GM19463 (cell line): ENCODE results near the gene TTLL11.

Experiments used
- ATAC-seq: cut with Tn5 transposase; IDR thresholded peaks from one replicate; pipeline ENCODE4 v1.9.1; 2021; ENCODE audit warnings: mild to moderate bottlenecking, moderate library complexity; ENCODE audit not compliant: unreplicated experiment

TTLL11 gene, protein sequence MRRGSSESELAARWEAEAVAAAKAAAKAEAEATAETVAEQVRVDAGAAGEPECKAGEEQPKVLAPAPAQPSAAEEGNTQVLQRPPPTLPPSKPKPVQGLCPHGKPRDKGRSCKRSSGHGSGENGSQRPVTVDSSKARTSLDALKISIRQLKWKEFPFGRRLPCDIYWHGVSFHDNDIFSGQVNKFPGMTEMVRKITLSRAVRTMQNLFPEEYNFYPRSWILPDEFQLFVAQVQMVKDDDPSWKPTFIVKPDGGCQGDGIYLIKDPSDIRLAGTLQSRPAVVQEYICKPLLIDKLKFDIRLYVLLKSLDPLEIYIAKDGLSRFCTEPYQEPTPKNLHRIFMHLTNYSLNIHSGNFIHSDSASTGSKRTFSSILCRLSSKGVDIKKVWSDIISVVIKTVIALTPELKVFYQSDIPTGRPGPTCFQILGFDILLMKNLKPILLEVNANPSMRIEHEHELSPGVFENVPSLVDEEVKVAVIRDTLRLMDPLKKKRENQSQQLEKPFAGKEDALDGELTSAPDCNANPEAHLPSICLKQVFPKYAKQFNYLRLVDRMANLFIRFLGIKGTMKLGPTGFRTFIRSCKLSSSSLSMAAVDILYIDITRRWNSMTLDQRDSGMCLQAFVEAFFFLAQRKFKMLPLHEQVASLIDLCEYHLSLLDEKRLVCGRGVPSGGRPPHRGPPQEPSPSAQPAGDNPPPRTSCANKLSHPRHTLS

DNA sequence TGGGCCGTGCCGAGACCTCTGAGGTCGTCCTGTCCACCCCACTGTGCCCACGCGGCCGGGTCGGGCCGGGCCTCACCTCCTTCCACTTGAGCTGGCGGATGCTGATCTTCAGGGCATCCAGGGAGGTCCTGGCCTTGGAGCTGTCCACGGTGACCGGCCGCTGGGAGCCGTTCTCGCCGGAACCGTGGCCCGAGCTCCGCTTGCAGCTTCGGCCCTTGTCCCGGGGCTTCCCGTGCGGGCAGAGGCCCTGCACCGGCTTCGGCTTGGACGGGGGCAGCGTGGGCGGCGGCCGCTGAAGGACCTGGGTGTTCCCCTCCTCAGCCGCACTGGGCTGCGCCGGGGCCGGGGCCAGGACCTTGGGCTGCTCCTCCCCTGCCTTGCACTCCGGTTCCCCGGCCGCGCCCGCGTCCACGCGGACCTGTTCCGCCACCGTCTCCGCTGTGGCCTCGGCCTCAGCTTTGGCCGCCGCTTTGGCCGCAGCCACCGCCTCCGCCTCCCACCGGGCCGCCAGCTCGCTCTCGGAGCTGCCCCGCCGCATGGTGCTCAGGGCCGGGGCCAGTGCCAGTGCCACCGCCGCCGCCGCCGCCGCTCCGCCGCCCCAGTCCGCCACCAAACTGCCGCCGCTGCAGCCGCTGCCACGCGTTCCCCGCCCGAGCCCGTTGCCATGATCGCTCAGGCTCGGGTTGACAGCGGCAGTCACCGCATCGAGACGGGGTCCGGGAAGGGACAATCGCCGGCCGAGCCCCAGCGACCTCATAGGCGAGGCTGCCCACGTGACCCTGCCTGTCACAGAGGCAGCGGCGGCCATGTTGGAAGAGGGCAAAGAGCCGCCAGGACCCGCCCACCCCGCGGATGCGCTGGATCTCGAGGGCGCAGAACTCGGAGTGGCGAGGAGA, at the start of gene TTLL11:
Gene TTLL11, minus strand, starts transcription at position 698 of the 896 bp plus-strand sequence. Its CDS starts 160 bp downstream, at position 538.
- peak; percentile 94 for ATAC-seq

DNA sequence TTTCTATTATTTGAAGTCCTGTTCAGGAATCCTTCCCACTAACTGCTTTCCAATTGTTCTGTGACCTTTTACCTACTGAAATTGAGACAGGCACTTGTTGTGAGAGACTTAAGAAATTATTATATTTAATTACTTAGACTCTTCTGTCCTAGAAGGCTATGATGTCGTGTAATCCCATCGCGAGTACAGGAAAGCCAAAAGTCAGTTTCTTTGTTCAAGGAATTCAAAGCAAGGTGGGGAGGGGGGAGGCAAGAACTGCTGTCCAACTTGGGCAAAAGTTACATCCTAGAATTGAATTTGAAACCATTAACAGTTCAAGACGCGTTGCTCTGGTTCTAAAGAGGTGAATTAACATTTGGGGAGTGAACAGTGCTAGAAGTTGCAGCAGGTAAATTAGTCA, 48.6 kb upstream of the TTLL11 start:
- no peak for ATAC-seq

DNA sequence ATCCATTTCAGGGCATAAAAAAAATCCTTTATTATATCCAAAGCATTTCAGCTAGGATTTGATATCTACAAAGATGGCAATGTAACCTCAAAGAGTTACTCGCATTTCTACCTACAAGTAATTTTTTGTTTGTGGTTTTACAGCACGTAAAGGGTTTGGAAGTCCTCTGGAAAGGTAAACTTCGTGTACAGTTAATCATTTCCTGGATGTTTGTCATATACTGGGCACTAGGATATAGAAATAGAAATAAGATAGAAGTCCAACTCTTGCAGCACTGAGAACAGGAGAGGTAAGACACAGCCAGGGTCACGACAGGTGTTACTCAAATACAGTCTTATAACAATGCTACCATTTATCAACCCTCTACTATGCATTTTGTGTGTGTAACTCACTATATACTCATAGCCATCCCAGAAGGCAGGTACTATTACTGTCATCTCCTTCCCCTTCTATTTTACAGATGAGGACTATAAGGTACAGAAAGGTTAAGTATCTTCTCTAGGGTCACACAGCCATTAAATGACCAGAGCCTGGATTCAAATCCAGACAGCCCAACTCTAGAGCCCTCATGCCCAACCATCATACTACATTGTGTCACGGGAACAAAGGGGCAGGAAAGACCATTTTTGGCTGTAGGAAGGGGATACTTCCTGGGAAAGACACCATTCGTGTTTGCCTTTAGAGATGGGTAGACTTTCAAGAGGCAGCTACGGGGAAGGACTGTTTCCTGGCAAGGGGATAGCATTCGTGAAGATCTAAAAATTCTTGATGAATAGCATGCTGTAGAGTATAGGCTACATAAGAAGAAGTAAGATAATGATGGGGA, 47.5 kb upstream of the TTLL11 start:
- ATAC-seq, result no peak

DNA sequence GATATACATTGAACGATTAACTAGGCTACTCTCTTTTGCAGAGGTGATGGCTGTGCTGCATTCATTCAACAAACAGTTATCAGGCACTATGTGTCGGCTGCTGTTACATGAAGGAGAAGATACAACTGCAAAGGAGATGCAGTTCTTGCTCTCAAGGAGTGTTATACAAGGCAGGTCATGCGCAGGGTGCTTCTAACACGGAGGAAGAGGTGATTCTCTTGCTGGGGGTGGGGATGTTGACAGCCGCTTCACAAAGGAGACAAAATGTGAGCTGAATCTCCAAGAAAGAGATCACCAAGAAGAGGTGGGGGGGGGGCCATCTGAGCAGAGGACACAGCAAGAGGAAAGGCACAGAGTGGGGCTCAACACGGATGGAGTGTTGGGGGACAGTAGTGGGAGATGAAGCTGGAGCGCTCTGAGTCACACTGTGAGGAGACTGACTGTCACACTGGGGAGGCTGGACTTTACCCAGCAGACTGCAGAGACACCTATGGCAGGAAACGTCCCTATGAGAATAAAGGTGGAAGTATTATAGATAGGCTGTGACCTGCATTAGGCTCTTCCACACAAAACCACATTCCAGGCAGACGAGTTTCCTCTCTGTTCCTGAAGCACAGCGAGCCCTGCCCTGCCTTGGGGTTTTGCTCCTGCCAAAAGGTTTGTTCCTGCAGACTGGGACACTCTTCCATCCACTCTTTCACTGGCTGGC, 45.6 kb upstream of the TTLL11 start:
- no peak for ATAC-seq

DNA sequence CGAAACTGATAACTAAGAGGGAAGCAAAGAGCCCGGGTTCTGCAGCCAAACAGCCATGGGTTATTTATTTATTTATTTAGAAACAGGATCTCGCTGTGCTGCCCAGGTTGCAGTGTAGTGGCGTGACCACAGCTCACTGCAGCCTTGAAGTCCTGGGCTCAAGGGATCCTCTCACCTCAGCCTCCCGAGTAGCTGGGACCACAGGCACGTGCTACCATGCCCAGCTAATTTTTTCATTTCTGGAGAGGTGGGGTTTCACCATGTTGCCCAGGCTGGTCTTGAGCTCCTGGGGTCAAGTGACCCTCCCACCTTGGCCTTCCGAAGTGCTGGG, 42.4 kb upstream of the TTLL11 start:
- ATAC-seq, result no peak

DNA sequence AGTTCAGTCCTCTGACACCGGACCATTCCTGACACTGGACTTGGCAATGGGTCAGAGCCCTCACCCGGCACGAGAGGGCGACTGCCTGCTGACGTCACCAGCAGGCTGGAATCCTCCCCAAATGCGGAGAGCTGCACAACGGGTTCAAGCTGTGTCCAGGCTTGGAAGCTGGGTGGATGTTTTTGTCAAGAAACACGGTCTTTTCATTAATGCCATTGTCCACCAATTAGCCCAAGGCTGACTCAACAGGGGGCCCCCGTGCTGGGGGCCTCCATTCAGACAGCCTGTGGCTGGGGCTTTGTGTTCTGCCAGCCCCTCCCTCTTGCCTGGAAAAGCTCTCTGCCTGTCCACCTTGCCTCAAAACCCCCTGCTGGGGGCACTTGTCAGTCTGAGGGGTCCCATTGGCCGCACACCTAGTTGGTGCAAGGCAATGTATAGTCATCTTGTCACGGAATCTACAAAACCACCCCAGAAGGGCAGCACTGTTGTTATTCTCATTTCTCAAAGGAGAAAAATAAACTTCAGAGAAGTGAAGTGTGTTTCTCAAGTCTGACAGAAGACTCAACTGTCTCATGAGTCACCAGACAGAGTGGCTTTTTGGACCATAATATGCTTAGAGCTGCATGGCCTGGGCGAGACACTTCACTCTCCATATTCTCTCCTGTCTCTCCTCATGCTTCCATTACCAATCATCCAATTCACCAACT, 41.9 kb upstream of the TTLL11 start:
- ATAC-seq, result no peak

DNA sequence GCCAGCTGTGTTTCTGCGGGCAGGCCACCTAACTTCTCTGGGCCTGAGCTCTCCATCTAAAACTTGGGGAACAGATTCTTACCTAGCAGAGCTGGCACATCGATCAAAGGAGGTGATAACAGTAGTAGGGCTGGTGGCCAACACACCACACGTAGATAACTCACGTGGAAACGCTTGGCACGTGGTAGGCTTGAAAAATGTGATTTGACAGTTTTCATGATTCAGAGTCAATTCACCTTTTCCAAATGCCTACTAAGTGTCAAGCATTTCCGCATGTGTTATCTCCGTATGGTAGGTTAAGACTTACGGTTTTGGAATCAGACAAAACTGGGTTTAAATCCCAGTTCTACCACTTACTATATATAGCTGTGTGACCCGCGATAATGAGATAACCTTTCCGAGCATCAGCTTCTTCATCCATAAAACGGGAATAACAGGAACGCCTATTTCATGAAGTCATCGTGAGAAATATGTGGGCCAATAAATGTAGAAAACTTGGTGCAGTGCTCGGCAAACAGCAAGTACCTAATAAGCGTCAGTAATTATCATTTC, 41.0 kb upstream of the TTLL11 start:
- no peak for ATAC-seq

DNA sequence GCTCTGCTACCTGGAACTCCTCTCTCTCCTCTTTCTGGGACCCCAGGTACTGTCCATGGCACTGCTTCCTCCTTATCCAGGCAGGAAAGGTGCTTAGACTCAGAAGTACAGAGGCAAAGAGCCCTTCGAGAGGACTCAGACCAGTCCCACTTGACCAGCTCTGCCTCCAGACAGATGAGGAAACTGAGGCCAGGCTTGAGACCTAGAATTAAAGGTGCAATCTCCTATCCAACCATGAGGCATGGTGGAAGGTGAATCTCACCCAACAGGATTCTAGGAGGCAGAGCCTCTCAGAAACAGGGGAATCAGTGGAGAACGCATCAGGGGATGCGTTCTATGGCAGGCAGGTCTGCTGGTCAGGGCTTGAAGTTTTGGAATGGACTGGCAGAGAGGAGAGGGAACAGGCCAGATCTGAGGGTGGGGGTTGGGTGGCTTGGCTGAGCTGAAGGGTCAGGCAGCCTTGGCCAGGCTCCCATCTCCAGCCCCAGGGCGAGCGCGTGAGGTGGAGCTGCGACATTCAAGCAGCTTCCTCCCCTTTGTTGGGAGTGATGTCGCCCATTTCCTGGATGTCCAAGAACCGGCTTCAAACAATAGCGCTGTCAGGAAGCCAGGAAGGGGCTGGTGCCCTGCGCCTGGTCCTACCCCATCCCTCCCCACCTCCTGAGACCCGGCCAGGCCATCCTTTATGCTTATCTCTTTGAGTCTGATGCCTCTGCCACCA, 40.3 kb upstream of the TTLL11 start:
- no peak for ATAC-seq

DNA sequence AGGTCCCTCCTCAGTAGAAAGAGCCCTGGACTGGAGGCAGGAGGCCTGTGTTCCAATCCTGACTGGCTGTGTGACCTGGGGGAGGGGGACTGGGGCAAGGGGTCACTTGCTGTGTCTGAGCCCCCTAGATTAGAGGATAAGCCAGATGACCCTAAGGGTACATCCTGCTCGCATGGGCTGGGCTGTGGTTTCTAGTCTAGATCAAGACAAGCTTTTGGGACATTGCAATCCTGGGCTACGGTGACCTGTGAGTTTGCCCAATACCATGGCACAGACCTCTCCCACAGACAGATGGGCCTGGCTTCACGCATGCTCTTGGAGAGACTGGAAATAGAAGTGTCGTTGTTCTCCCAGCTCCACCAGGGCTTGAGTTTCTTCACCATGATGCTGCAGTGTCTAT, 39.4 kb upstream of the TTLL11 start:
- no peak for ATAC-seq

DNA sequence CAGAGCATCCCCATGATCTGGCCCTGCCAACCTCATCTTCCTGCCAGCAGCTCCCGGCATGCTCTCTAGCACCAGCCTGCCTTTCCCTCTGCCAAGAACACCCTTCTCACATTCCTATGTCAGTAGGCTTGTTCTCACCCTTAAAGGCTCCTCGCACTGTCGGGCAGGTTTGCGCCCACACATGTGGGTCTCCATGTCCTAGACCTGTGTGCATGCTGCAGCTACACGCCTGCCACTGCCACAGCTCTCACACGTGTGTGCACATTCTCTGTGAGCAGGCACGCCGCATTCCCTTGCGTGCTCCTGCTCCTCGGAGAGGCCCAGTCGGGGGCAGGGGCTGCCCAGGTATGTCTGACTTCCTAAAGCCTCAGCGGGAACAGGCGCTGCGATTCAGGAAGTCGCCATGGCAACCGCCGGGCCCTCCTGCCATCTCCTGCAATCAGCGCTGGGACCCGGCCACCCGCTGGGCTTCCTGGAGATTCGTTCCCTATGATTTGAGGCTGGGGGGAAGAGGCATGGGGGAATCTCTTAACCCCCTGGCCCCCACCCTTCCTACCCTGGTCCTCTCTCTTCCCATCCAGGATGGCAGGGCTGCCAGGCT, 38.4 kb upstream of the TTLL11 start:
- no peak for ATAC-seq

DNA sequence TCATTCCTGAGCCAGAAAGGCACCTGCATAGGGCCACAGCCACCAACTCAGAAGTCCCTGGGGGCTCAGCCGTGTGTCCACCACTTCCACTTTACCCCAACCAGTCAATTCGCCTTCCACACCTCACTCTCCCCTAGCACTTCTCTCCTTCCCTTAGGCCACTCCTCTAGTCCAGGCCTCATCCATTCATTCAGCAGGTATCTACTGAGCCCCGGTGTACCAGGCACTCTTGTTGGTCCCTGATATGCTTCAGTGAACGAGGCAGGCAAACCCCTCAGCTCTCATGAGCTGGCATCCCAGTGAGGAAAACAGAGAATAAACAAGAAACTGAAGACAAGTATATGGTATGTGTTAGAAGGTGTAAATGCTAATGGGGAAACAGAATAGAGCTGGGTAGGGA, 37.7 kb upstream of the TTLL11 start:
- ATAC-seq, result no peak

DNA sequence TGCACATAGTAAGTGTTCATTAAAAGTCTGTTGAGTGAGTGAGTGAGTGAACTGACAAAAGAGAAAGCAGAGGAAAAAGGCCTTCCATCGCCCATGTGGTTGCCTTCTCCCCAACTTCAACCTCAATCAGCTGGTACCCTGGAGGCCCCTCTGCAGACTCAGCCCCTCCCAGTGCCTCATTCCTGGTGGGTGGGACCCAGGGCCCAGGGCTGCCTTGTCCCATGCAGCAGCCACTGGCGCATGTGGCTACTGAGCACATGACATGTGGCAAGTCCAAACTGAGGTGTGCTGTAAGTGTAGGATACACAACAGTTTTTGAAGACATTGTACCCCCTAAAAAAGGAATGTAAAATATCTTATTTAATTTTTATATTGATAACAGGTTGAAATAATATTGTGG, 36.9 kb upstream of the TTLL11 start:
- ATAC-seq, result no peak

DNA sequence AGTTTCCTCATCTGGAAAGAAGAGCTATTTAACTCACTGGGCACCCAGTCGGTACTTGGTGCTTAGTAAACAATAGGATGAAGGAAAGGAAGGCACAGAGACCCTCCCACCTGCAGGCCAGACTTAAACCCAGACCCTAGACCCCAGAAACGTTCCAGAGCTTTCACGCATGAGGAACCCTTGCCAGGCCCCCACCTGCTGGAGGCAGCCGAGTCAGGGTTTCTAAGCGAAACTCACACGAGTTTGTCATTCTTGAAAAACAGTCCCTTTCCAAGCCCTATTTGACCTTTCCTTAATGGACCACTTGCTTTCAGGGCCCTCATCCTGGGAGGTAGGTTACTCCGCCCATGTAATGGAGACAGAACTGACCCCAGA, 35.8 kb upstream of the TTLL11 start:
- no peak for ATAC-seq

DNA sequence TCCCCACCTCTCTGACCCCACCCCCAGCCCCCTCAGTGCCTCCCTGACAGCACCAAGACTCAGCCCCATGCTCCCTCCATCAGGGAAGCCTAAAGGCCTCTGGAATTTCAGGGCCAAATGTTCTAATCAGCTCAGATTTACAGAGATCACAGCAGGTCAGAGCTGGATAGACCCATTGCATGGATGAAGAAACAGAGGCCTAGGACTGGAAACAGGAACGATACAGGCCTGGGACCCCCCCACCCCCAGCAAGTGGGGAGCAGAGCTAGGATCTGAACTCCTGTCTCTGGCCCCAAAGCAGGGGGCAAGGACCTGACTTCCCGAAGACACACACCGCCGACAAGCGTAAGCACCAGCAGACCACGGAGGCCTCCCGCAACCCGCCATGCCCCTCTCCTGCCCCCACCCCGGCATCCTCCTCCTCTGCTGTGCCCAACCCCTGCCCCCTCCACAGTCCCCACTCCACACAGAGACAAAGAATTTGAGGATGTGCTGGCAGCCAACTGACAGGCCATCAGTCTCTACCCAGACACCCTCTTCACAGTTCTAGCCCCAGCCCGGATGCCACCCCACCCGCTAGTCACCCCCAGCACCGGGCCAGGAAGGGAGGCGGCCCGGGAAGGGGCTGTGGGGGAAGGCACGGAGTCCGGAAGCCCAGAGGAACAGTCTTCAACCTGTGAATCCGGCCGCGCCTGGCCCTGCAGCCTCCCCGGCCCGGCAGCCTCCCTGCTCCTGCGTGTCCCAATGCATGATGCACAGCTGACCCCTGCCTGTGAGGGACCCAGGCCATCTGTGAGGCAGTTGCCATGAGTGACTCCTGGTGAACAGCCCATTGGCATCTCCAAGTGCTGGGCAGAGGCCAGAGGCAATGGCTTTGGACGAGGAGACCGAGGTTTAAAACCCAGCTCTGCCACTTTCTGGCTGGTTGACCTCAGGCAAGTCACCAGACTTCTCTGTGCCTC, 35.2 kb upstream of the TTLL11 start:
- ATAC-seq, result no peak

DNA sequence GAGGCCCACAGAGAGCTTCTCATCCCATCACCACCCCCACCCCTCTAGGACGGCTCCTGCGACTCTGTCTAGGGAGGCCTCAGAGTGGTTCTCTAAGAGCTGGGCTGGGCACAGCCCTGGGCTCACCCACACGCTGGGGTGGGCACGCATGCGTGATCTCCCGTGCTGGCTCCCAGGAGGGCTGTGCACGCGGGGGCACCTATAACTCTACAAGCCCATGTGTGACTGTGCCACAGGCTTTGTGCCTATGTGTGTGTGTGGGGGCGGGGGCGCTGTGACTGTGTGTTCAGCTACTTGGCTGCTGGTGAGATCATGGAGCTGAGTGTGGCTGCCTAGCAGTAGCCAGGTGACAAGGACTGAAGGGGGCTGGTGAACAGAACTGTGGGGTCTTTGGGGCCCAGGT, 34.3 kb upstream of the TTLL11 start:
- ATAC-seq, result no peak

DNA sequence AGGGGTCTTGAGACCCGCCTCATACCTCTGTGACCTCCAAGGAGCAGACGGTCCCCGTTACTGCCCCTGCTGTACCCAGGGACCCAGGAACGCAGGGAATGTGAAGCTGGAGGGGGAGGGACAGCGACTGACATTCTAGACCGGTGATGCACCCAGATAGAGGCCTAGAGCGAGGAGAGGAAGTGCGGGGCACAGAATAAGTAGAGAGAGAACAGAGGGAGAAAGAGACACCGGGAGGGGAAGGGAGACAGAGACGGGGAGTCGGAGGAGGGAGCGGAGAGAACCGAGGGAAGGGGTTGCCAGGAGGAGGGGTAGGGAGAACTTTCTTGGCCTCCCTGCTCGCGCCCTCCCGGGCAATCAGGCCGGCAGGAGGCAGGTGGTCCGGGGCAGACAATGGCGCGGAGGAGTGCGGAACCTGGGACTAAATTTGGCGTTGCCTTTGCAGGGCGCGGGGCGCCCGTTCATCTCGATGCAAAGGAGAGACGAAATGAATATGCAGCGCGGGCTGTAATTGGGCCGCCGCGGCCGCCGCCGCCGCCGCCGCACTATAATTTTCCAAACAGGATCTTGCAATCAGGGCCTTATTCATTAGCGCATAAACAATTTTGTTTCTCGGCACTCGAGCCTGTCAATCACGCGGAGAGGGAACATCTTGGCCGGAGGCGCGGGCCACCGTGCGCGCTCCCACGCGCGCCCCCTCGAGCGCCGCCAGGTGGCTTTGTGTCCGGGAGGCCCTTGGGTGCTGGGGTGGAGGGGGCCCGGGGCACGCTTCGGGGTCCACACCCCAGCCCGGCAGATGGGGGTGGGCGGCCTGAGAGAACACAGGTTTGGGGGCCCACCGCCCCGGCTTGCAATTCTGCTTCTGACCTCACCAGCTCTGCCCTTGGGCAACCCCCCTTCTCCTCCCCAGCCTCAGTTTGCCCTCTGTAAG, 33.5 kb upstream of the TTLL11 start:
- no peak for ATAC-seq
